ENCODE results near the gene URB2.
"Not testable (repeated sequence)": the region's sequence is repeated elsewhere in the genome, so short reads cannot be mapped to it uniquely, and the experiment has no call there.

URB2 gene

GRCh38 chr1:229696385-229696784 is 70.3 kb downstream of the URB2 start:
- no peak for DNase-seq

- no peak for DNase-seq
Observed at GRCh38 chr1:229699613-229700267, 73.7 kb downstream of the URB2 start.

GRCh38 chr1:229704157-229704556 is 78.1 kb downstream of the URB2 start:
- DNase-seq: no peak

- not testable (repeated sequence) for DNase-seq
Observed at GRCh38 chr1:229705152-229705551, 79.1 kb downstream of the URB2 start.

GRCh38 chr1:229707127-229707526 is 81.1 kb downstream of the URB2 start:
- DNase-seq: not testable (repeated sequence)

- DNase-seq: no peak
Observed at GRCh38 chr1:229709500-229710013, 83.5 kb downstream of the URB2 start.

Data from DMS153 (cell line).